ENCODE results near the gene ALDH8A1.

The ALDH8A1 gene

DNA sequence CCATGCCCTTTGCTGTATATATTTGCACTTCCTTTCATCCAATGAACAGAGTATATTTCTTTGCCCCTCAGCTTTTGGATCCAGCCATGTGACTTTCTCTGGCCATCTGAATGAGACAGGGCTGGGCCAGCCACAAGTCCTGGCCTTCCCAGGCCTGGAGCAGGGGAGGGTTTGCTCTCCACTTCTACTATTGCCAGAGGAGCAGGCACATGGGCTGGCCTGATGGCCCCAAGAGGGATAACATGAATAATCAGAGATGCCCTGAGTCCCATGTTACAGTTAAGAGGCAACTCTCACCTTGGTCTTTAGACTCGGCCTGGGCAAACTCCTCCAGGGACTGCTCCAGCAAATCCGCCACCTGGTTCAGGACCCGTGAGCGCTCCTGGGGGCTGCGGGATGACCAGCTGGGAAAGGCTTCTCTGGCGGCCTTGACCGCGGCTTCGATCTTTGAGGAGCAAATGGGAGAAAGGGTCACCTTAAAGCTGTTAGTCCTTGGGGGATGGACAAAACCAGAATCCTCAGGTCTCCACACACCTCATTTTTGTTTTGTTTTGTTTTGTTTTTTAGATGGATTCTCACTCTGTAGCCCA lies 6.3 kb downstream of the ALDH8A1 start:
- H3K4me3 ChIP-seq (ENCODE audit: low read depth, low read length): no peak overlapping the region
- TF ChIP-seq, protein P1, sequence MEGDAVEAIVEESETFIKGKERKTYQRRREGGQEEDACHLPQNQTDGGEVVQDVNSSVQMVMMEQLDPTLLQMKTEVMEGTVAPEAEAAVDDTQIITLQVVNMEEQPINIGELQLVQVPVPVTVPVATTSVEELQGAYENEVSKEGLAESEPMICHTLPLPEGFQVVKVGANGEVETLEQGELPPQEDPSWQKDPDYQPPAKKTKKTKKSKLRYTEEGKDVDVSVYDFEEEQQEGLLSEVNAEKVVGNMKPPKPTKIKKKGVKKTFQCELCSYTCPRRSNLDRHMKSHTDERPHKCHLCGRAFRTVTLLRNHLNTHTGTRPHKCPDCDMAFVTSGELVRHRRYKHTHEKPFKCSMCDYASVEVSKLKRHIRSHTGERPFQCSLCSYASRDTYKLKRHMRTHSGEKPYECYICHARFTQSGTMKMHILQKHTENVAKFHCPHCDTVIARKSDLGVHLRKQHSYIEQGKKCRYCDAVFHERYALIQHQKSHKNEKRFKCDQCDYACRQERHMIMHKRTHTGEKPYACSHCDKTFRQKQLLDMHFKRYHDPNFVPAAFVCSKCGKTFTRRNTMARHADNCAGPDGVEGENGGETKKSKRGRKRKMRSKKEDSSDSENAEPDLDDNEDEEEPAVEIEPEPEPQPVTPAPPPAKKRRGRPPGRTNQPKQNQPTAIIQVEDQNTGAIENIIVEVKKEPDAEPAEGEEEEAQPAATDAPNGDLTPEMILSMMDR (IDR thresholded peaks at IDR 0.05; ENCODE audit: control insufficient read depth, extremely low read depth, insufficient read depth): no peak
- no peak for DNase-seq (ENCODE audit: low read depth)

DNA sequence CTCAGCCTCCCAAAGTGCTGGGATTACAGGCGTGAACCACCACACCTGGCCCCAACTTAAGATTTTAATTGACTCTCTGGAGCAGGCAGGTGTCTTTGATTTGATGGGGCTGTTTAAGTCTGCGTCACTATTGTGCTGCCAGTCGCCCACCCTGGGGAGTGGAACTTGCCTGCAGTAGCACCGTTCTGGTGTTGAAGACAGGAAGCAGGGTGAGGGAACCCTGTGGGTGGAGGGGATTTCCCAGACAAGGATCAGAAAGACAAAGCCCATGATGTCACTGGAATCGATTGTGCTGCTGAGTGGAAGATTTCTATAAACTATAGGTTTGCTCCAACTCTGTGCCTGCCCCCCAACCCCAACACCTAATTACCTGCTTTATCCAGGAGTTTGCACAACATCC lies 11.0 kb downstream of the ALDH8A1 start:
- DNase-seq (ENCODE audit: low read depth): no peak
- no peak overlapping the region for H3K4me3 ChIP-seq (ENCODE audit: low read depth, low read length)
- TF ChIP-seq, protein P1 (IDR thresholded peaks at IDR 0.05; ENCODE audit: control insufficient read depth, extremely low read depth, insufficient read depth): no peak

DNA sequence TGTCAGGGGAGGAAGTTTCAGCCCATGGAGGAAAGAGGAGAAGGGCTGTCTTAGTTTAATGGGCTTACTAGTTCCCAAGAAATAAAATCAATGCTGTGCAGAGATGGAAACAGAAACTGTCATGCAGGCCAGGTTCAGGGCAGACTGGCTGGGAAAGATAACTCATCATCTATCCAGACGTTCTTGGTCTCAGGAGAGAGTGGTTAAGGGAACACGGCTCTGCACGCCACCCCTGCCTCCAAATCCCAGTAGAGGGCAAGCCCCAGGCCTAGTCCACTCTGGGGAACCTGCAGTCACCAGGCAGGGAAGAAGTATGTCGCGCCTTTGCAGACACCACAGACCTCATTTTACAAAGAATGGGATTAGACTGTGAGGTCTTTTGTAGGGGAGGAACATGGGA lies 12.5 kb downstream of the ALDH8A1 start:
- DNase-seq (ENCODE audit: low read depth): no peak
- H3K4me3 ChIP-seq (ENCODE audit: low read depth, low read length): no peak overlapping the region
- TF ChIP-seq, protein P1 (IDR thresholded peaks at IDR 0.05; ENCODE audit: control insufficient read depth, extremely low read depth, insufficient read depth): no peak

DNA sequence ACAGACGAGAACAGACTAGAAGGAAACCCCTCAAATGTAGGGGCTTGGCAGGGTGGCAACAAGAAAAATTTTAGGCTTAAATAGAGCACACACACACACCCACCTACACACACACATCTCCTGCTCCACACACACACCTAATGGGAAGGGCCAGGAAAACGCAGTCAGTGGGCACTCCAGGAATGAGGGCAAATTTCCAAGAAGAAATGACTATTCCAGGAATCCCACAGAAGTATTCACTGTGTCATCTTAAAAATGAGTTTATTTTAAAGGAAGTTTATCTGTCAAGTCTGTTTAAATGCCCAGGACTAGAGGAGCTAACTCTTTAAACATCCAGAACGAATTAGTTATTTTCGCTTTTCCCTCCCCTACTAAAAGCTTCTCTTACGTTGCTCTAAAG lies 13.0 kb downstream of the ALDH8A1 start:
- no peak overlapping the region for H3K4me3 ChIP-seq (ENCODE audit: low read depth, low read length)
- TF ChIP-seq, protein P1 (IDR thresholded peaks at IDR 0.05; ENCODE audit: control insufficient read depth, extremely low read depth, insufficient read depth): no peak
- DNase-seq (ENCODE audit: low read depth): no peak

DNA sequence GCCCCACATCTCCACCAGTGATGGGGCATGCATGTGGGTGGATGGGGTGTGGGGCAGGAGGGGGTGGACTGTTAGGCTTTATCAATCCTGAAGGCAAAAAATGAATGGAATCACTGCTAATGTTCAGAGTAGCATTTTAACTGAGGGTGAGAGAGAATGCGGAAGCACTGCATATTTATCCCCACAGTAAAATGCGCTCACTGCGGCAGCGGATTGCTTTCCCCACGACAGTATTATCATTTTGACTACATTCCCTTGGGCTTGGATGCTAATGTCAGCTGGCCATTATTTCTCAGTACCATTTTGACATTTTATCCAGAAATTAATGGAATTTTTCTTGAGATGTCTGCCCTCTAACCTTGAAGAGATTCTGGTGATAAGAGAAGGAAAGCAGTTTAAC lies 13.4 kb downstream of the ALDH8A1 start:
- TF ChIP-seq, protein P1 (IDR thresholded peaks at IDR 0.05; ENCODE audit: control insufficient read depth, extremely low read depth, insufficient read depth): no peak
- no peak for DNase-seq (ENCODE audit: low read depth)
- no peak overlapping the region for H3K4me3 ChIP-seq (ENCODE audit: low read depth, low read length)

DNA sequence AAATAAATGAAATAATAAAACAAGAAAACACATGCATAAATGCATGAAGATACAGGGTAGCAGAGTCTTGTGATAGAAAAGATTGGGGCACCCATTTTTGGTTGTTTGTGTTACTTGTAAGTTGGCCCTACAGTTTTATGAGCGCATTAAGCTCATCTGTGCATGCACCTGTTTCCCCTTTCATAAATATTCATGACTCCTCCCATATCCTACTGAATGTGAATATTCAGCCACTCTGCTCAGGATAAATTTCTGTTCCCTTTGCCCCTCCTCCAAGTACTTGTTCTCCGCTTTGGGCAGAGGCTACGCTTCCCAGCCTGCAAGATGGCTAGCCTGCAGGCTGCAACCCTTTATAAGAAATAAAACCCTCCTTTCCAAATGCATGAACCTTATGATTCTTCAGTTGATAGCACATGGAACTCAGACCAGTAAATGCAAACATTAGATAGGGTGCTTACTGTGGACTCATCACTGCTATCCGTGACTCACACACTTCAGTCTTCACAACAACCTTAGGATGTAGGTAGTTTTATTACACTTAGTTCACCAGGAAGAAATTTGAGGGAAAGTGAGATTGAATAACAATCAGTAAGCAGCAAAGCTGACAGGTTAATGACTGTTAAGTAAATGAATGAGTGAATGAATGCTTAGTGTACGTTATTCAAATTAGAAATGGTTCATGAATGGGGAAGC lies 15.0 kb downstream of the ALDH8A1 start:
- no peak overlapping the region for H3K4me3 ChIP-seq (ENCODE audit: low read depth, low read length)
- TF ChIP-seq, protein P1 (IDR thresholded peaks at IDR 0.05; ENCODE audit: control insufficient read depth, extremely low read depth, insufficient read depth): no peak
- no peak for DNase-seq (ENCODE audit: low read depth)
